ENCODE measurements around the gene CMTM1. TPM values are rescaled to one million over a fixed set of nuclear protein-coding genes. Genes with fewer than 3 reads are reported as not detected.

Gene CMTM1
- total and polyA plus RNA-seq, 2 donors (not counting 3 experiments of a cell fraction or from before 2014, with no cell fraction given) = 3.0 to 12.3 TPM

DNA sequence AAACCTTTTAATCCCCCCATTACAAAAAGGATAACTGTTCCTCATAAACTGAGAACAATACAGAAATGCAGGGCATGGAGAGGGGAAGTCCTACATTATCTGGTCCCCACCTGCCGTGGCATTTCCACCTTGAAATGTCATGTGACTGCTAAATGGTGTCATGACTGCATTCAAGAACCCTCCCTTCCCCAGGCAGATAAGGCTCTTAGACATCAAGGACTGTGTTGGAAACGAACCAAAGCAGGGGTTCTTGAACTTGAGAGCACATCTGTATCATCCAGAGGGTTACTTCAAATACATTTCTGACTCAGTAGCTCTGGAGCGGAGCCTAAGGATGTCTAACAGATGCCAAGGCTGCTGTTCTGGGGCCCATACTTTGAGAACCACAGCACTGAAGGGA, 56.6 kb downstream of the CMTM1 start:
- ChIA-PET POLR2A (no interaction called here), CTCF (interaction anchor here (2.6 kb wide), 1 partner anchor 28 kb away, joined by 11 read pairs; no protein-coding TSS in a partner anchor)
- no peaks in the 10 kb centered on the region for H3K79me2 ChIP-seq (ENCODE audit: control insufficient read depth, insufficient read depth, low read length)
- H2AFZ ChIP-seq (ENCODE audit: low read depth, low read length) = no peak overlapping the region
- DNase-seq (ENCODE audit: low read depth, low spot score) (no peak), FAIRE-seq (no peak)
- dilution Hi-C loops (cut with MboI; ENCODE audit: extremely low pct_ligation_motif_present, low sequenced_read_pairs) (no loop called here), intact Hi-C loops (cut with micrococcal nuclease) (no loop called here)
- no peak overlapping the region for H3K4me2 ChIP-seq (ENCODE audit: insufficient read depth, low read length)
- H3K36me3 ChIP-seq (ENCODE audit: control insufficient read depth in 2 of 2, extremely low read depth in 1 of 2, insufficient read depth in 2 of 2, low read length in 2 of 2) = no peaks in the 10 kb centered on the region
- no peak overlapping the region for H3K9ac ChIP-seq (replicated peaks; ENCODE audit: extremely low read depth, insufficient read depth, low read length)
- no peaks in the 10 kb centered on the region for H3K27me3 ChIP-seq (ENCODE audit: control insufficient read depth in 2 of 2, insufficient read depth in 2 of 2, low read length in 2 of 2)
- H3K9me1 ChIP-seq (replicated peaks; ENCODE audit: control insufficient read depth, extremely low read depth, insufficient read depth, low read length) = no peaks in the 10 kb centered on the region
- no peak overlapping the region for H3K27ac ChIP-seq (ENCODE audit: insufficient read depth, low read depth, low read length)
- no peaks in the 10 kb centered on the region for H3K9me3 ChIP-seq (replicated peaks; ENCODE audit: control insufficient read depth, insufficient read depth, low read length)
- no TSS peak for BruUV-seq (replicated peaks)
- no peak overlapping the region for H3K4me3 ChIP-seq (replicated peaks in 1 of 3; ENCODE audit: insufficient read depth in 1 of 3, low read depth in 1 of 3, low read length in 3 of 3)
- H4K20me1 ChIP-seq (replicated peaks; ENCODE audit: control insufficient read depth, extremely low read depth, insufficient read depth, low read length) = no peaks in the 10 kb centered on the region
- H3K4me1 ChIP-seq (ENCODE audit: control insufficient read depth, extremely low read depth, insufficient read depth, low read length) = peaks cover 18% of the 10 kb centered on the region
- TF ChIP-seq POLR2A (IDR thresholded peaks at IDR 0.05; ENCODE audit: low read depth, low read length) (no peak), GATA2 (IDR thresholded peaks at IDR 0.05; ENCODE audit: insufficient read depth, insufficient read length, low read depth, low read length) (no peak), EZH2 (IDR thresholded peaks at IDR 0.05; ENCODE audit: borderline replicate concordance, low read depth, low read length, severe bottlenecking) (no peak), JUN (IDR thresholded peaks at IDR 0.05; ENCODE audit: borderline replicate concordance, insufficient read depth, insufficient read length, low read depth) (no peak), MYC (IDR thresholded peaks at IDR 0.05; ENCODE audit: low read depth, low read length) (no peak), POLR2AphosphoS5 (IDR thresholded peaks at IDR 0.05; ENCODE audit: insufficient read depth, low read depth, low read length) (no peak), FOS (IDR thresholded peaks at IDR 0.05; ENCODE audit: borderline replicate concordance, insufficient read depth, low read length) (no peak)

- Histone ChIP-seq H3K36me3 (ENCODE audit: control insufficient read depth in 2 of 2, extremely low read depth in 1 of 2, insufficient read depth in 2 of 2, low read length in 2 of 2) (no peaks in the 10 kb centered on the region), H3K27ac (ENCODE audit: insufficient read depth, low read depth, low read length) (no peak overlapping the region), H3K27me3 (ENCODE audit: control insufficient read depth in 2 of 2, insufficient read depth in 2 of 2, low read length in 2 of 2) (no peaks in the 10 kb centered on the region), H3K4me2 (ENCODE audit: insufficient read depth, low read length) (no peak overlapping the region), H2AFZ (ENCODE audit: low read depth, low read length) (no peak overlapping the region), H3K9me3 (replicated peaks; ENCODE audit: control insufficient read depth, insufficient read depth, low read length) (no peaks in the 10 kb centered on the region), H3K9me1 (replicated peaks; ENCODE audit: control insufficient read depth, extremely low read depth, insufficient read depth, low read length) (no peaks in the 10 kb centered on the region), H3K4me1 (ENCODE audit: control insufficient read depth, extremely low read depth, insufficient read depth, low read length) (peaks cover 9% of the 10 kb centered on the region), H4K20me1 (replicated peaks; ENCODE audit: control insufficient read depth, extremely low read depth, insufficient read depth, low read length) (no peaks in the 10 kb centered on the region), H3K79me2 (ENCODE audit: control insufficient read depth, insufficient read depth, low read length) (no peaks in the 10 kb centered on the region), H3K4me3 (replicated peaks in 1 of 3; ENCODE audit: insufficient read depth in 1 of 3, low read depth in 1 of 3, low read length in 3 of 3) (no peak overlapping the region), H3K9ac (replicated peaks; ENCODE audit: extremely low read depth, insufficient read depth, low read length) (no peak overlapping the region)
- POLR2A ChIA-PET = no interaction called here
- no peak for DNase-seq (ENCODE audit: low read depth, low spot score)
- dilution Hi-C loops (cut with MboI; ENCODE audit: extremely low pct_ligation_motif_present, low sequenced_read_pairs) = no loop called here
- no TSS peak for BruUV-seq (replicated peaks)
- no peak for TF ChIP-seq POLR2AphosphoS5 (IDR thresholded peaks at IDR 0.05; ENCODE audit: insufficient read depth, low read depth, low read length)
- no peak for TF ChIP-seq POLR2A (IDR thresholded peaks at IDR 0.05; ENCODE audit: low read depth, low read length)
- TF ChIP-seq, protein P1, sequence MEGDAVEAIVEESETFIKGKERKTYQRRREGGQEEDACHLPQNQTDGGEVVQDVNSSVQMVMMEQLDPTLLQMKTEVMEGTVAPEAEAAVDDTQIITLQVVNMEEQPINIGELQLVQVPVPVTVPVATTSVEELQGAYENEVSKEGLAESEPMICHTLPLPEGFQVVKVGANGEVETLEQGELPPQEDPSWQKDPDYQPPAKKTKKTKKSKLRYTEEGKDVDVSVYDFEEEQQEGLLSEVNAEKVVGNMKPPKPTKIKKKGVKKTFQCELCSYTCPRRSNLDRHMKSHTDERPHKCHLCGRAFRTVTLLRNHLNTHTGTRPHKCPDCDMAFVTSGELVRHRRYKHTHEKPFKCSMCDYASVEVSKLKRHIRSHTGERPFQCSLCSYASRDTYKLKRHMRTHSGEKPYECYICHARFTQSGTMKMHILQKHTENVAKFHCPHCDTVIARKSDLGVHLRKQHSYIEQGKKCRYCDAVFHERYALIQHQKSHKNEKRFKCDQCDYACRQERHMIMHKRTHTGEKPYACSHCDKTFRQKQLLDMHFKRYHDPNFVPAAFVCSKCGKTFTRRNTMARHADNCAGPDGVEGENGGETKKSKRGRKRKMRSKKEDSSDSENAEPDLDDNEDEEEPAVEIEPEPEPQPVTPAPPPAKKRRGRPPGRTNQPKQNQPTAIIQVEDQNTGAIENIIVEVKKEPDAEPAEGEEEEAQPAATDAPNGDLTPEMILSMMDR (IDR thresholded peaks at IDR 0.05; ENCODE audit: extremely low read depth in 1 of 2, insufficient read depth in 1 of 2, low read depth in 1 of 2, low read length in 2 of 2) = no peak
- TF ChIP-seq GATA2 (IDR thresholded peaks at IDR 0.05; ENCODE audit: insufficient read depth, insufficient read length, low read depth, low read length) = no peak
- no peak for TF ChIP-seq EZH2 (IDR thresholded peaks at IDR 0.05; ENCODE audit: borderline replicate concordance, low read depth, low read length, severe bottlenecking)
- TF ChIP-seq FOS (IDR thresholded peaks at IDR 0.05; ENCODE audit: borderline replicate concordance, insufficient read depth, low read length) = no peak
- TF ChIP-seq MYC (IDR thresholded peaks at IDR 0.05; ENCODE audit: low read depth, low read length) = no peak
- no peak for TF ChIP-seq JUN (IDR thresholded peaks at IDR 0.05; ENCODE audit: borderline replicate concordance, insufficient read depth, insufficient read length, low read depth)
- TF ChIP-seq, protein P2, sequence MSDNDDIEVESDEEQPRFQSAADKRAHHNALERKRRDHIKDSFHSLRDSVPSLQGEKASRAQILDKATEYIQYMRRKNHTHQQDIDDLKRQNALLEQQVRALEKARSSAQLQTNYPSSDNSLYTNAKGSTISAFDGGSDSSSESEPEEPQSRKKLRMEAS (IDR thresholded peaks at IDR 0.05; ENCODE audit: insufficient read depth, insufficient read length) = no peak
- FAIRE-seq = no peak
- CTCF ChIA-PET = interaction anchor here (1.0 to 2.6 kb wide), 3 partner anchors 15 to 39 kb away, joined by 3 to 11 read pairs (median 4); no protein-coding TSS in a partner anchor
- intact Hi-C loops (cut with micrococcal nuclease) = no loop called here
Measured at GRCh38 chr16:66623755-66624154, 57.5 kb downstream of the CMTM1 start.

All from endothelial cell of umbilical vein (primary cell).